Activated CD8-positive, alpha-beta memory T cell treated with anti-CD3 and anti-CD28 coated beads, Interleukin-2, amount 50 U/mL, for 24 hours (primary cell): Measurements from ENCODE around the gene CAPZA2.
"Not testable (repeated sequence)": the region's sequence is repeated elsewhere in the genome, so short reads cannot be mapped to it uniquely, and the experiment has no call there.

Experiments used
- DNase-seq: peaks from one replicate; pipeline ENCODE4 v3.0.0-alpha.2; 2020; ENCODE audit errors: extremely low read depth

The CAPZA2 gene

DNA sequence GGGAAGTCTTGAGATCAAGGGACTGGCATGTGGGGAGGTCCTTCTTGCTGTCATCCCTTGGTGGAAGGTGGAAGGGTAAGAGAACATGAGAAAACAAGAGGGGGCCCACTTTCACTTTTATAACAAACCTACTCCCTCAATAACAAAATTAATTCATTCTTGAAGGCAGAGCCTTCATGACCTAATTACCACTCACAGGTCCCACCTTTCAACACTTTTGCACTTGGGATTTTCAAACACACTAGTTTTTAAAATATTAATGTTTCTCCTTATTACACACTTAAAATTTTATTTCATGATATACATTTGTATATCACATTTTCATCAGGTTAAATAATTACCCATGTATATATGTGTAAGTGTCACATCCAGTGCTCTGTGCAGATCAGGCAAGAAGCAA is 93.0 kb downstream of the CAPZA2 start:
- no peak for DNase-seq

DNA sequence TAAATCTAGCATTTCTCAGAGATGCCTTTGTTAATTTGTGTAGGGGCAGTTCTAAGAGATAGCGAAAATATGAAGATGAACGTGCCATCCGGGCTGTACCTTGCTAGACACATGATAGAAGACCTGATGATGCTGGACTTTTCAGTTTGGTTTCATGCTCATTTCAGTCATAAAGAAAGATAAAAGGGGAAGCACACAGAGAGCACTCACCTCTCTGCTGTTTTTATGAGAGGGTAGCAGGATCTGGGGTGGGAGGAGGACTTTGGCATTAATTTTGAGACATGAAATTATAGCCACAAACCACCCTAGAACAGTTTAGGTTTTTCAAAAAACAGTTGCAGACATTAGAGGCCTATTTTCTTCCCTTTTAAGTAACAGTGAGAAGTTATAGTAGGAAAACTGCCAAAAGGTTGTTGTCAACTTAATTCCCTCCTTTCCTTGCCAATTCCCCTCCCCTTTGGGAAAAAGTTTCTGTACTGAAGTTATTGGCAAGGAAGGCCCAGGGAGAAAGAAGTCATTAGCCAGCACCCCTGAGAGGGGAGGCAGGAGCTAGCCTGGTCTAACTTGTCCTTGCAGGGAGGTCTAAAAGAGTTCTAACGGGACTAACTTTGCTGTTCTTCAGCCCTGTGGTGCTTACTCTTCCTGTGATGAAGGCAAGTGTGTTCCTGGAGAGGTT is 93.6 kb downstream of the CAPZA2 start:
- no peak for DNase-seq

DNA sequence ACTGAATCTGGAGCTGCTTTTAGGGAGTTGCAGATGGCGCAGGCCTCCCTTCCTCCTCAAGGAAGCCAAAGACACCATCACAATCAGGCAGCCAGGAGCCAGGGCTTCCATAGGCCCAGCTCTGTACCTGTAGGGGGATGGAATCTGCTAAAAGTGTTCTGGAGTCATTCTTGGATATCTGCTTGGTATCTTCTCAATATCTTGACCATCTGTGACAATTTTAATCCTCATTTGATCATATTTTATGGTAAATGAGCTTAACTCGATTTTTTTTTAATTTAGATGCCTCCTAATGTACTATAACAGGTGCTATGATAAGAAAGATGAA is 94.1 kb downstream of the CAPZA2 start:
- no peak for DNase-seq

DNA sequence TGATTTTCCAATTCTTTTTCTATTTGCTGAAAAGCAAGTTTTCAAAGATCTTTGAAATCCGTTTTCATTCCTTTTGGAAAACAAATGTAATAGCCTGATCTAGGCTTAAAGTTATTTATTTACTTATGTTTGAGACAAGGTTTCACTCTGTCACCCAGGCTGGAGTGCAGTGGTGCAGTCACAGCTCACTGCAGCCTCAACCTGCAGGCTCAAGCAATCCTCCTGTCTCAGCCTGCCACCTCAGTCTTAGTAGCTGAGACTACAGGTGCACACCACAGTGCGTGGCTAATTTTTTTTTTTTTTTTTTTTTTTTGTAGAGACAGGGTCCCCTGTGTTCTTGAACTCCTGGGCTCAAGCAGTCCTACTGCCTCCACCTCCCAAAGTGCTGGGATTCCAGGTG is 95.5 kb downstream of the CAPZA2 start:
- no peak for DNase-seq

DNA sequence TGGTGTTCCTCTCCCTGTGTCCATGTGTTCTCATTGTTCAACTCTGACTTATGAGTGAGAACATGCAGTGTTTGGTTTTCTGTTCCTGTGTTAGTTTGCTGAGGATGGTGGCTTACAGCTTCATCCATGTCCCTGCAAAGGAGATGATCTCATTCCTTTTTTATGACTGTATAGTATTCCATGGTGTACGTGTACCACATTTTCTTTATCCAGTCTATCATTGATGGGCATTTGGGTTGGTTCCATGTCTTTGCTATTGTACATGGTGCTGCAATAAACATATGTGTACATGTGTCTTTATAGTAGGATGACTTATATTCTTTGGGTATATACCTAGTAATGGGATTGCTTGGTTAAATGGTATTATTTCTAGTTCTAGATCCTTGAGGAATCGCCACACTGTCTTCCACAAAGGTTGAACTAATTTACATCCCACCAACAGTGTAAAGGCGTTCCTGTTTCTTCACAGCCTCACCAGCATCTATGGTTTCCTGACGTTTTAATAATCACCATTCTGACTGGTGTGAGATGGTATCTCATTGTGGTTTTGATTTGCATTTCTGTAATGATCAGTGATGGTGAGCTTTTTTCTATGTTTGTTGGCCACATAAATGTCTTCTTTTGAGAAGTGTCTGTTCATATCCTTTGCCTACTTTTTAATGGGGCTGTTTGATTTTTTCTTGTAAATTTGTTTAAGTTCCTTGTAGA is 99.7 kb downstream of the CAPZA2 start:
- not testable (repeated sequence) for DNase-seq

DNA sequence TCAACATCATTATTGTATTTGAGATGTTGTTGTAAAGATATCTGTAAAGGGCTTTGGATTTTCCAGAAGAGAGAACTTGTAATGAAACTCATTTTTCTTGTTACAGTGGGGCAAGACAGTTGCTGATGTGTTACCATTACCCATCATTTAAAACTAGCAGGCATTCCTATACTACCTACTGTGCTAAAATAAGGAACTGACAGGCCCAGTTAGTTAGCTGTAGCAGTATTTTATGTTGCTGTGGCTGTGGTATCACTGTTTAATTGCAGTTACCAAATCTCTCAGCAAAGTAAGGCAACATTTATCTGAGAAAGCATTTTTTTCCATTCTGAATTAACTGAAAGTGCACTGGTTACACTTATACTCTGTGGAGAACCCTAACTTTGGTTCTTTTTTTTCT is 100.8 kb downstream of the CAPZA2 start:
- no peak for DNase-seq

DNA sequence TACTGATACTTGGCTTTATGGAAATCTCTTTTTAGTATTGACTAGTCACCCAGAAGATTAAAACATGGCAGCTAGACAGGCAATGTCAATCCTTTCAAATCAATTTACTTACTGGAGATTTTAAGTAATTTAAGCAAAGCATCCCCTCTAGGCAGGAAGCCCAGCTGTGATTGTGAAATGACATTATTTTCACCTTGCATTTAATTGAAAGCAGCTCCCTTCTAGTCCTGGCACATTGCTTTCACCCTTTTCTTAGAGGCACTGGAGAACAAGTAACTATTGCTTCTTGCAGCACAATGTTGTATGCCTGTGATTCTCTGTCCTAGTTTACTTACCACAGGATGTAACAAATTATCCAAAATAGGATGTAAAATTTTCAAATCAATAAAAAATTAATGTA is 104.2 kb downstream of the CAPZA2 start:
- no peak for DNase-seq

DNA sequence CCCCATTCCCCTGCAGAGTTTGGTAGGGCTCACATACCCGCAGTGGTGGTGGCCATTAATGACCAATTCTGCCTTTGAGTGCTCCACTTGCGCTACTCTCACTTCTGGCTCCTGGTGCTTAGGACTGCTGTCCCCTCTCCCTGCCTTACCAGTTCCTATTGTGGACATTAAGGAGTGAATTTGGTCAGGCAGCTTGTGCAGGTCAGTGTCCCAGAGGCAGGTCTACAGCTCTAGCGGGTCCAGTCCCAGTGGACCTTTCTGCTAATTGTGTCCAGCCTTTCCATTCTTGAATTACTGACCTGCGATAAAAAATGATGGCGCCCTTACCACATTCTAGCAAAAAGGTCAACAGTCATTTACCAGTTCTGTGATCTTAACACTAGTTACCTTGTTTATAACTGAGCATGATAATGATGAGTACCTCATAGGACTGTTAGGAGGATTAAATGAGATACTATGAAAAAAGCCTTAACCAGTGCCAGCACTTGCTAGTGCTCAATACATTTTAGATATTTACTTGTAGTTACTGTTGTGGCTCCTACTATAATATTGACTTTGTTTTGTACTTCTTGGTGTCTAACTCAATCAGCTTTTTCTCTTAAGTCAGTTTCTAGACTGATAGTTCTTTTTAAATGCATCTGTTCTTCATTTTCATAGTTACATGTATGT is 105.0 kb downstream of the CAPZA2 start:
- no peak for DNase-seq

DNA sequence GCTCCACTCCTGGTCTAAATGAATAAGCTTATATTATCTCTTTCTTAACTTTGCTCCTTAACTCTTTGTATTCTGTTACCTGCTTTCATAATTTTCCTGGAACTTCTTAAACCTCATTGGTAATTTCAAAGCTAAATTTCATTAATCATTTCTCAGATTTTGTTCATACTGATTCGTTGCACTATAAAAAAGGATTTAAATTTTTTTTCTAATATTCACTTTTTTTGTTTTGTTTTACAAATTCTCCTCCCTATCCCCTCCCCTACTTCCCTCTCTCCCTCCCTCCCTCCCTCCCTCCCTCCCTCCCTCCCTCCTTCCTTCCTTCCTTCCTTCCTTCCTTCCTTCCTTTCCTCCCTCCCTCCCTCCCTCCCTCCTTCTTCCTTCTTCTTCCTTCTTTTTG is 105.6 kb downstream of the CAPZA2 start:
- DNase-seq, result no peak

DNA sequence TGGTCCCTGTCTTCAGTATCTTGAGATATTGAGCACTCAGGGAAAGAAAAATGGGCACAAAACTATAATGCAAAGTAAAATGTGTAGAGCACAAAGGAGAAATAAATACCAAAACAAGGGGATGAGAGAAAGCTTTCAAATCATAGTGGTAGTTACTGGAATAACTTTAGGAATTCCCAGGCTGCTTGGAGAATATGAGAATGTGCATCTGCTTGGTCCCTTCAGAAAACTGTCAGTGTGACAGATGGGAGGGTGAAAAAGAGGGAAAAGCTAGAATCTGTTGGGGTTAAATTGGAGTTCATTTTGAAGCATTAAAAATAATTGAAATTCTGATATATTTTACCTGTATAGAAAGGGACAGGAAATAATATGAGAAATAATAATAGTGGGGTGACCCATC is 106.2 kb downstream of the CAPZA2 start:
- DNase-seq, result no peak

DNA sequence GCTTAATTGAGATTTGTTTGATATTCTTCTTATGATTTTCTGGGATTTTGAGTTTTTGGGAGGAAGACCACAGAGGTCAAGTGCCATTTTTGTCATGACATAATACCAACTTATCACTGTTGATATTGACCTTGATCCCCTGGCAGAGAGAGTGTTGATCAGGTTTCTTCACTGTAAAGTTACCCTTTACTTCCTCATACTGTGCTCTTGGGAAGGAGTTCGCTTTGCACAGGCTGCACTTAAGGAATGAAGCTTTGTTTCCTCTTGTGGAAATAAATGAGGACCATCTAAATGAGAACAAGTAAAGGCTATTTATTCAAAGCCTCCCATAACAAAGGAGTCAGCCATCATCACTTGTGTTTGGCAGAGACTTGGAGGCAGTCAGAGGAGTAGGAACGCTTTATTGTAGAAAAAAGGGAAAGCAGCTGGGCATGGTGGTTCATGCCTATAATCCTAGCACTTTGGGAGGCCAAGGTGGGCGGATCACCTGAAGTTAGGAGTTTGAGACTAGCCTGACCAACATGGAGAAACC is 107.0 kb downstream of the CAPZA2 start:
- no peak for DNase-seq

DNA sequence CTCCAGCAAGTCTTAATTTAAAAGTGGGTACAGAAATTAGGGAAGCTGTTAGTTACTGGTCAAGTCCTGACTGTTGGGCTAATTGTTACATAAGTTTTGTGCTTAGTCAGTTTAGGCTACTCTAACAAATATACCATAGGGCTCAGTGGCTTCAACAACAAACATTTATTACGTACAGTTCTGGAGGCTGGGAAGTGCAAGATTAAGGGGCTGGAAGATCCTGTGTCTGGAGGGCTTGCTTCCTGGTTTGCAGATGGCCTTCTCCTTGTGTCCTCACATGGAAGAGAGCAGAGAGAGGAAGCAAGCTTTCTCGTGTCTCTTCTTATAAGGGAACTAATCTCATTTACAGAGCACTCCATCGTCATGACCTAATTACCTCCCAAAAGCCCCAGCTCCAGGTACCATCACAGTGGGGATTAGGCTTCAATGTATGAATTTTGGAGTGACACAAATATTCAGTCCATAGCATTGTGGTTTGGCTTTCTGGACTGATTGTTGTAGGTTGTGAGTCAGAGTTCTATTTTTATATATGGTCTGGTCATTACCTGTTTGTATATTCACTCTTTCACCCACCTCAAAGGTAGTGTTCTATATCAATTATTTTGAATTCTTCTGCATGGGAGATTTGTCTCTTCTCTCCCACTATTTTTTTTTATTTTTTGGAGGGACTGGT is 108.0 kb downstream of the CAPZA2 start:
- DNase-seq, result no peak

DNA sequence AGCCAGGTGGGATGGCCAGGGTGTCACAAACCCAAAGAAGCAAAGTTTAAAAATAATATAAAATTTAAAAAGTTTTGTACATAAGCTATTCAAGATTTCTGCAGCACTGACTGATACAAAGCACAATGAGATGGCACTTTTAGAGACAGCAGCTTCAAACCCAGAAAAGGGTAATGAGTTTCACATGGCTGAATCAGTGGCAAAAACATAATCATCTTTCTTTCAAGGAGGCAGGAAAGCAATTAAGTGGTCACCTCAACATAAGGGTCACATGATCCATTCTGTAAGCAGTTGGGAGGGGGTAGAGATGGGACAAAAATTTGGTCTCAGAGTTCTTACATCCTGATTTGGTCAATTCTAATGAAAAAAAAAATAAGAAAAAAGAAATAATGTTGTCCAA is 108.8 kb downstream of the CAPZA2 start:
- not testable (repeated sequence) for DNase-seq
